ENCODE results near the gene ARF6.
"Not testable (repeated sequence)": the region's sequence is repeated elsewhere in the genome, so short reads cannot be mapped to it uniquely, and the experiment has no call there.

ARF6 gene

DNA sequence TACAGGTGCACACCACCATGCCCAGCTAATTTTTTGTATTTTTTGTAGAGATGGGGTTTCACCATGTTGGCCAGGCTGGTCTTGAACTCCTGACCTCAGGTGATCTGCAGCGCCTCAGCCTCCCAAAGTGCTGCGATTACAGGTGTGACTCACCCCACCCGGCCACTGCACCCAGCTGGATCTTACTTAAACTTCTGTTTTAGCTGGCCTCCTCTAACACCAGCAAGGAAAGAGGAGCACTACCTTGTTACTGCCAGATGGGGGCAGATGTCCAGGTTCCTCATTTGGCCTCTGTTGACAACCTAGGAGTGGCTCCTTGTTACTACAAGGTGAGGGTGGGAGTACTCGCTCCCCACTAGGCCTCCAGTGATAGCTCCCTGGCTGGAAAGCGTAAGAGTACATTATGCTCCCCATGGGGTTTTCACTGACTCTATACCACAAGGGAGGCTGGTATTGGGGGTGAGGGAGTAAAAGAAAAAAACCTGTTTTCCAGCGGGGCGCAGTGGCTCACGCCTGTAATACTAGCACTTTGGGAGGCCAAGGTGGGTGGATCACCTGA lies 13.2 kb upstream of the ARF6 start:
- peak; percentile 65 for DNase-seq

DNA sequence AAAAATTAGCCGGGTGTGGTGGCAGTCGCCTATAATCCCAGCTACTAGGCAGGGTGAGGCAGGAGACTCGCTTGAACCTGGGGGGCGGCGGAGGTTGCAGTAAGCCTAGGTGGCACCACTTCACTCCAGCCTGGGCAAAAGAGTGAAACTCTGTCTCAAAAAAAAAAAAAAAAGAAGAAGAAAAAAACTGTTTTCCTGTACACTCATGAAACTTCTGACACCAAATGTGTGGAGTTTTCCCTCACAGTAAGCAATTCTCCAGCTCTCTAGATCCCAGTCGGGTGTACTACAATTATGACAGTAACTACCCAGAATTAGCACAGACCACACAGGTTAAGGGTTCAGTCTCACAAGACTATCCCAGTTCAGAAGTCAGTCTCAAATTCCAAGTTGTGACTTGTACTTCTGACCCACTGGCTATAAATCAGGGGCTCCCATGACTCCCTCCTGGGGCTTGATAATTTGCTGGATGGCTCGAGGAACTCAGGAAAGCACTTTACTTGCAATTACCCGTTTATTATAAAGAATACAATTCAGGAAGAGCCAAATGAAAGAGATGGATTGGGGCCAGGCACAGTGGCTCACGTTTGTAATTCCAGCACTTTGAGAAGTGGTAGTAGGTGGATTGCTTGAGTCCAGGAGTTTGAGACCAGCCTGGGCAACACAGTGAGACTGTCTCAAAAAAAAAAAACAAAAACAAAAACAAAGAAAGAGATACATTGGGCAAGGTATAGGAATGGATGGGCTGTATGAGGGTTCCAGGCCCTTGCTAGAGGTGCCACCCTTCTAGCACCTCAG lies 12.4 kb upstream of the ARF6 start:
- DNase-seq = peak; percentile 27

DNA sequence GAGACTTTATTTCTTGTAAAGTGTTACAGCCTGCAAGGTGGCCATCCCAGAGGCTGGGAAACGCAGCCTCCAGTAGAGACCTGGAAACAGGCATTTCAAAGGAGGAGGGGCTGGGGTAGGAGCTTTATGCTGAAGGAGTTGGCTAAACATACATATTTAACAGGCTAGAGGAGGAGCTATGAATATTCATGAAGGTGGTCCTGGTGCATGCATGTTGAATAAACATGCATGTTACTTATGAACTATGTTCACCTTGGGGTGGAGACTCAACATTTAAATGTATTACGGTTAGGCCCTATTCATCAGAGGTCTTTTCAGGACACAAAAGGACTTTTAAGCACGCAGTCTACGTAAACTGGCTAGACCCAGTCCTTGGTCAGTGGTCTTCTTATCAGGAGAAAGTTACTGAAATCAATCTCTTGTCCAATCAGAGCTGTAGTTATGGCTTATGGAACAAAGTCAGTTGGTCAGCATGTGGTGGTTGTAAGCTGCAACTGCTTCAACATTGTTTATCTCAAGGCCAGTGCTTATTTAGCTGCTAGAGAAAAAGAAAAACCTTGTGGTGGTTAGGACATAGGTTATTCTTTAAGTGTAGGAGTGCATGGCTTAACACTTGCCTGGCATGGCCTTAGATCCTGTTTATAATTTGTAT lies 11.4 kb upstream of the ARF6 start:
- DNase-seq = no peak

DNA sequence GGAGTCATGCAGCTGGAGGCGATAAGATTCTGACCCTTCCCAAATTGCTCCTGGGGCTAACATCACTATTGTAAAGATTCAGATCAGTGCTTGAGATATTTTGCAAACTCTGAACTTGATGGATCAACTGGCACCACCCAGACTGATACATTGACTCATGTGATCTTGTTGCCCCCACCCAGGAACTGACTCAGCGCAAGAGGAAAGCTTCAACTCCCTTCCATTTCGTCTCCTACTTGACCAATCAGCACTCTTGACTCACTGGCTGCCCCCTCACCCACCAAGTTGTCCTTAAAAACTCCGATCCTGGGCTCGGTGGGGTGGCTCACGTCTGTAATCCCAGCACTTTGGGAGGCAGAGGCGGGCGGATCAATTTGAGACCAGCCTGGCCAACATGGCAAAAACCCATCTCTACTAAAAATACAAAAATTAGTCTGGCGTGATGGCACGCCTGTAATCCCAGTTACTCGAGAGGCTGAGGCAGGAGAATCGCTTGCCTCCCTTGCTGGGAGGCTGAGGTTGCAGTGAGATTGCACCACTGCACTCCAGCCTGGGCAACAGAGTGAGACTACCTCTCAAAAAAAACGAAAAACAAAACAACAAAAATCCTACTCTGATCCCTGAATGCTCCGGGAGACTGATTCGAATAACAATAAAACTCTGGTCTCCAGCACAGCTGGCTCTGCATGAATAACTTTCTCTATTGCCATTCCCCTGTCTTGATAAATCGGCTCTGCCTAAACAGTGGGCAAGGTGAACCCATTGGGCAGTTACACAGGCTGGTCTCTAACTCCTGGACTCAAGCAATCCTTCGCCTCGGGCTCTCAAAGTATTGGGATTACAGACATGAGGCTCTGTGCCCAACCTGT lies 9.8 kb upstream of the ARF6 start:
- DNase-seq = peak; percentile 36

DNA sequence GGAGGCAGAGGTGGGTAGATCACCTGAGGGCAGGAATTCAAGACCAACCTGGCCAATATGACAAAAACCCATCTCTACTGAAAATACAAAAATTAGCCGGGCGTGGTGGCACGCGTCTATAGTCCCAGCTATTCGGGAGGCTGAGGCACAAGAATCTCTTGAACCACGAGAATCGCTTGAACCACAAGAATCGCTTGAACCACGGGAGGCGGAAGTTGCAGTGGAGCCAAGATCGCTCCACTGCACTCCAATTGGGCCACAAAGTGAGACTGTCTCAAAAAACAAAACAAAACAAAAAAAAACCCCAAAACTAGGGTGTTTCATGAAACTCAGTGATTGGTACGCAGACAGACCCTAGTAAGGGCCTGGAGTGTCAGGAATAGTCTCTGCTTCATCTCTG lies 6.4 kb upstream of the ARF6 start:
- DNase-seq = no peak

DNA sequence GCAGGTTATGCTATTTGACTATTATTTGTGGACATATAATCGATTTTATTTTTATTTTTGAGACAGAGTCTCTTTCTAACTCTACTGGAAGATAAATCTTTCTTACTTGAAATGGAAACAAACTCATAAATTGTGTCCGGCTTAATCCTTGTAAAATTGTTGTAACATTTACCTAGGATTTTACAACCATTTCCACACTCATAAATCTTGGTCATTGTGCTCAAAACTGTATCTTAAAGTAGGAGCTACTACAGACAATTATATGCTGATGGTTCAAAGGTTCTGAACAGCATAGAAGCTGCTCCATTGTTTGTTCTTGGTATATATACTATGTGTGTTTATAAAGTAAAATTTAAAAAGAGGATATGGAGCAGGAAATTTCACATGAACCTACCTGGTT lies 4.6 kb upstream of the ARF6 start:
- no peak for DNase-seq

DNA sequence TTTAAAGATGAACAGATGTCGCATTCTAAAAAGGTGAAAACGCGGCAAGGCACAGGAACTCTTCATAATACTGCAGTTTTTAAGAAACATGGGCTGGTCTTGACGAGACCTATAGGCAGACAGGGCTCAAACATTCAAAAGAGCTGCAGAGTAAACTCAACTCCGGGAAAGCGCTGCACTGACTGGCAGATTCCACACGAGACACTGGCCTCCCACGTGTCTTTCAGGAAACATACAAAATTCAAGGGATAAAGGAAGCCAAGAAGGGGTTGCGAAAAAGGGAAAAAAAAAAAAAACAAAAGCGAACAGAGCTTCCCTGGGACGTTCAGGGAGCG lies 614 bp upstream of the ARF6 start:
- DNase-seq = peak; percentile 85

DNA sequence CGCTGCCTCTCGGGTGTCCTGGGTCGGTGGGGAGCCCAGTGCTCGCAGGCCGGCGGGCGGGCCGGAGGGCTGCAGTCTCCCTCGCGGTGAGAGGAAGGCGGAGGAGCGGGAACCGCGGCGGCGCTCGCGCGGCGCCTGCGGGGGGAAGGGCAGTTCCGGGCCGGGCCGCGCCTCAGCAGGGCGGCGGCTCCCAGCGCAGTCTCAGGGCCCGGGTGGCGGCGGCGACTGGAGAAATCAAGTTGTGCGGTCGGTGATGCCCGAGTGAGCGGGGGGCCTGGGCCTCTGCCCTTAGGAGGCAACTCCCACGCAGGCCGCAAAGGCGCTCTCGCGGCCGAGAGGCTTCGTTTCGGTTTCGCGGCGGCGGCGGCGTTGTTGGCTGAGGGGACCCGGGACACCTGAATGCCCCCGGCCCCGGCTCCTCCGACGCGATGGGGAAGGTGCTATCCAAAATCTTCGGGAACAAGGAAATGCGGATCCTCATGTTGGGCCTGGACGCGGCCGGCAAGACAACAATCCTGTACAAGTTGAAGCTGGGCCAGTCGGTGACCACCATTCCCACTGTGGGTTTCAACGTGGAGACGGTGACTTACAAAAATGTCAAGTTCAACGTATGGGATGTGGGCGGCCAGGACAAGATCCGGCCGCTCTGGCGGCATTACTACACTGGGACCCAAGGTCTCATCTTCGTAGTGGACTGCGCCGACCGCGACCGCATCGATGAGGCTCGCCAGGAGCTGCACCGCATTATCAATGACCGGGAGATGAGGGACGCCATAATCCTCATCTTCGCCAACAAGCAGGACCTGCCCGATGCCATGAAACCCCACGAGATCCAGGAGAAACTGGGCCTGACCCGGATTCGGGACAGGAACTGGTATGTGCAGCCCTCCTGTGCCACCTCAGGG lies 679 bp downstream of the ARF6 start:
- DNase-seq = peak; percentile 19

DNA sequence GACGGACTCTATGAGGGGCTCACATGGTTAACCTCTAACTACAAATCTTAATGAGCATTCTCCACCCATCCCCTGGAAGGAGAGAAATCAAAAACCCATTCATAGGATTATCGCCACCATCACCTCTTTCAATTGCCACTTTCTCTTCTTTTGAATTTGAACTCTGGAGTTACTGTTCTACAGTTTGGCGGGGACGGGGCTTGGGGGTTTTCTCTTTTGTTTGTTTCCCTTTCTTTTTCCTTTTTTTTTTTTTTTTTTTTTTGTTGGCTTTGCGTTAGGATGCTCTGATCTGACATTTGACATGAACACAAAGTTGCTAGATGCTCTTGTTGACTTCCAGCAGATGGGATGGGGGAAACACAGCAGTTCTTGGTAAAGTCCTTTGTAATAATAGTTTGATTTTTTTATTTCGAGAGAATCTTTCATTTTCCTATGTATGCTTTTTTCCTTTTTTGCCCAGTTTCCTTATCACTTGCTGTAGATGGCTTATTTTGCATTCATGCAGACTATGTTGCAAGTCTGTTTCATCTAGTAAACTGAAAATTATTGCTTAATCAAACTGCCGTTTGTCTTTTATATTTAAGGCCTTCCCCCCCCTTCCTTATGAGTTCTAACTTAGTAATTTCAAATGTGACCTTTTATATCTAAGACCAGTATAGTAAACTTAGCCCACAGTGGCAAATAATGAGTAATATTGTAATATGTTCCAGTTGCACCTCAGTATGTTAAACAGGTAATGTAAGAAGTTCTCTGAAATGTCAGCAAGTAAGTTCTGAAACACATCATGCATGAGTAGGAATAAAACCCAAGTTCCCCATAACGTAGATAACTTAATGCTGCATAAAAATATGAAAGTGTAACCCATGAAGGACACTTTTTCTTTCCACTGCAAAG lies 1.6 kb downstream of the ARF6 start:
- DNase-seq = not testable (repeated sequence)

DNA sequence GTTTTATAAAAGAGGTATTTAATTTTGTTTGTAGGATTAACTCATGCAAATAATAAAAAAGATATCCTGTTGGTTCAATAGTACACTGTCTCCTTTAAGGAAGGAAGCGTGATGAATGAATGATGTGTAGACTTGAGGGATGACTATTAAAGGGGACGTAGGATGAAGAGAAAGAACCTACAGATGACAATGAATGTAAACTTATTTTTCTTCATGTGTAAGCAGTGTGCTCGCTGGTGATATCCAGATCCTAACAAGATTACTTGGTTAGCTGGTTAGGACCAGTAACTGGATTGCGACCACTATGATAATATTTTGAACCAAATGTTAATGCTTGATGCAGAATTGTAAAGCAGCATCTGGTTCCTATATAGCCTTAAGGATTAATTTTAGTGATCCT lies 2.6 kb downstream of the ARF6 start:
- DNase-seq = no peak

DNA sequence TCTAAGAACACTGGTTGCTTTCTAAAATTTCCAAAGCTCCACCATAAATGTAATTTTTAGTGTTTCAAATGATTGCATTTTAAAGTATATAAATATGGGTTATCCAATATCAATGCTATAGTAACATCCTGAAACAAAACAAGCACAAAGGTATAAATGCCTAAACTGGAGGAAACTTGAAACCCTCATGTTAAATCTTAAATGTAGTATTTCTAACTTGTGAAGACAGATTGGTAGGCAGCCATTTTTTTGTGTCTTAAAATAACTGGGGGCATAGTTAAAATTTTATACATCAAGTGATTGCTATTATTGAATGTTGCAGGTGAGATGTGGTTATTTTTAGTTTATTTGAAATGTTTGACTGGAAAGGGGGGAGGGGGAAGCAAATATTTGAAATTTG lies 3.4 kb downstream of the ARF6 start:
- not testable (repeated sequence) for DNase-seq

DNA sequence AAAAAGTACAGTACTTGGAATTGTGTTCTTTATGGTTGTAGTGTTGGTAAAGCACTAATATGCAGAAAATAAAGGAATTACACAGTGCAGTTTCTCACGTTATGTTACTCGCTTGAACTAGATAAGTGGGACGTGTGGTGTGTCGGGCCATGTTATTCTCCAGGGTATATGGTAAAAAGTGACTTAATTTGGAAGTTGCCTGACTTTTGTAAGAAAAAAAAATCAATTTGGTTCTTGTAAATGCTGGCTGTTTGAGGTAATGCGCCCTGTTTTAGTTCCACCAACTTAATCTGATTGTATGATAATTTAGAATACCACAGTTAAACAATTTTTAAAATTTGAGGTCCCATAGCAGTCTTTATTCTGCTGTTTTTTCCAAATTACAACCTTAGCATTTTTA lies 4.1 kb downstream of the ARF6 start:
- DNase-seq = no peak

DNA sequence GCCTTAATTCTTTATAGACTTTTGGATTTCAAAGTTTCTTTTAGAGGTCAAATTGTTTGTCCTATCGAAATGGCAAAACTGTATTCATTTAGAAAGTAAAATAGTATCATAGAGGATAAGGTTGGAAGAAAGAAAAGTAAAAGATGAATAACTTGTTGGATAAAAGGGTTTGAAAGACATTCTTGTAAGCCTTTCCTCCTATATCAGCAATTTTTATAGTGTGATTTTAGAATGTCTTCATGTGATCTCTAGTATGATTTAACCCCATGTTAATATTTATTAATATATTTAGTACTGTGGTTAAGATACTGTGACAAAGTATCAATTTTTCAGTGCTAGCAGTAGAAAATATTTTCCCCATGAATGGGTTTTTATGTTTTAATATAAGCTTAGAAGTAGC lies 4.5 kb downstream of the ARF6 start:
- no peak for DNase-seq

DNA sequence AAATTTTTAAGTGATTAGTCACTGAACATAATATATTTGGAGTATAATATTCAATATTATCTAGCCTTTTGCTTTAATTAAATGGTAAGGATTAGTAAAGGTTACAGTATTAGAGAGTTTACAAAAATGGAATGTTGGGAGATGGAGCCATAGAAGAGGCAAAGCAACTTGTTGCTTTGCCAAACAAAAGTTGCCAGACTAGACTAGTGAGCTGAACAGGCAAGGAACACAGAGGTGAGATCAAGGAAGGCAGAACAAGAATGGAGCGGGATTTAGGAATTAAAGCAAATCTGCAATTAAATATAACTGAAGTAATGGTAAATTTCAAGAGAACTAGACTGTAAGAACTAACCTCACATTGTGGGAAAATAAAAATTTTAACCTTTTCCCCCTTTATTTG lies 5.1 kb downstream of the ARF6 start:
- DNase-seq = no peak

DNA sequence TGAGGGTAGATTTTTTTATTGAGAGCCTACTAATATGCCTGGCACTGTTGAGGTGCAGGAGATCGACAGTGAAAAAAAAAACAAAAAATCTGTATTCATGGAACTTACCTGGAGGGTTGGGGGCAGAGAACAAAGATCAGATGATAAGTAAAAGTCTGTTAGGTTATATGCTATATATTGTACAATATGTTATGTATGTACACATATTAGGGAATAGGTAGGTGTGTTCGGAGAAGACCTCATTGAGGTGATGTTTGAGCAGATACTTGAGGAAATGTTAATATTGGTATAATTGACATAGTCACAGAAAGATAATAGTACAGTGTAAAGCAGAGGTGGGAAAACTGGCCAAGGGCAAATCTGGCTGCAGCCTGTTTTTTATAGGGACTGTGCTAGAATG lies 5.6 kb downstream of the ARF6 start:
- DNase-seq = no peak

DNA sequence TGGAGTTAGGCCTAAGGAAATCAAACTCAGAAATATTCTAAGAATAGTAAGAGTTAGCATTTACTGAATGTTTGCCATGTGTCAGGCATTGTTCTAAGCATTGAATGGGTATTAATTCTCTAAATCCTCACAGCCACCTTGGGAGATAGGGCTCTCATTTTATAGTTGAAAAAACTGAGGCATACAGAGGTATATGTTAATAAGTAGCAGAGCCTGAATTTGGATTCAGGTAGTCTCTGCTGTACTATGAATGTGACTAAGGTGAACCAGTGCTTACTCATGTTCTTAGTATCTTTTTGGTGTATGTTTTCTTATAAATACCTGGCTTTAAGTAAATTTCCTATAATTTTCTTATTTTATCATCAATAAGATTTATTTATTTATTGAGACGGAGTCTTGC lies 8.1 kb downstream of the ARF6 start:
- DNase-seq = no peak

DNA sequence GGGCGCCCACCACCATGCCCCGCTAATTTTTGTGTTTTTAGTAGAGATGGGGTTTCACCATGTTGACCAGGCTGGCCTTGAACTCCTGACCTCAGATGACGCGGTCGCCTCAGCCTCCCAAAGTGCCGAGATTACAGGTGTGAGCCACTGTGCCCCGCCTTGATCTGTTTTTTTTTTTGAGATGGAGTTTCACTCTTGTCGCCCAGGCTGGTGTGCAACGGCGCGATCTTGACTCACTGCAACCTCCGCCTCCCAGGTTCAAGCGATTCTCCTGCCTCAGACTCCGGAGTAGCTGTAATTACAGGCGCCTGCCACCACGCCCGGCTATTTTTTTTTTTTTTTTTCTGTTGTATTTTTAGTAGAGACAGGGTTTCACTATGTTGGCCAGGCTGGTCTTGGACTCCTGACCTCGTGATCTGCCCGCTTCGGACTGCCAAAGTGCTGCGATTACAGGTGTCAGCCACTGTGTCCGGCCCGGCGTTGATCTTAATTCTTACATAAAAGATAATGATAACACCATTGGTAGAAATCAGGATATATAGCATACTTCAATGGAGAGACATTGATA lies 9.9 kb downstream of the ARF6 start:
- not testable (repeated sequence) for DNase-seq

DNA sequence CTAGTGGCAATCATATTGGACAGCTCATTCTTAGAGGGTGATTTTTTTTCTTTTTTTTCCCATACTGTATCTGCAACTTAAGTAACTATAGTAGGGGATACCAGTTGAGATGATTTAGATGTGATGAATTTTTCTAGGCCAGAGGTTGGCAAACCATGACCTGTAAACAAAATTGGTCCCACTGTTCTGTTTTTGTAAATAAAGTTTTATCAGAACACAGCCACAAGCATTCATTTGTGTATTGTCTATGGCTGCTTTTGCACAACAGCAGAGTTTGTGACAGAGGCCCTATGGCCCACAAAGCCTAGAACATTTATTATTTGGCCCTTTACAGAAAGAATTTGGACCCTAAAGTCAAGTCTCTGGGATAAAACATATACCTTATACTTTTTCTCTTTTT lies 11.4 kb downstream of the ARF6 start:
- DNase-seq = no peak

DNA sequence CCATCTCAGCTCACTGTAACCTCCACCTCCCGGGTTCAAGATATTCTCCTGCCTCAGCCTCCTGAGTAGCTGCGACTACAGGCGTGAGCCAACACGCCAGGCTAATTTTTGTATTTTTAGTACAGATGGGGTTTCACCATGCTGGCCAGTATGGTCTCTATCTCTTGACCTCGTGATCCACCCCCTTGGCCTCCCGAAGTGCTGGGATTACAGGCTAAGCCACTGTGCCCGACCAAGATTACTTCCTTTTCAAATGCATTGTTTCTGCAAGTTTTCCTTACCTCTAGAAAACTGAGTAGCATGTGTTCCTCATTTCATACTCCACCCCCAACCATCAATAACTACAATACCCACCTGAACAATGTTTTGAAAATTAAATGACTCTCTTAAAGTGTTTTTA lies 13.1 kb downstream of the ARF6 start:
- DNase-seq = no peak

DNA sequence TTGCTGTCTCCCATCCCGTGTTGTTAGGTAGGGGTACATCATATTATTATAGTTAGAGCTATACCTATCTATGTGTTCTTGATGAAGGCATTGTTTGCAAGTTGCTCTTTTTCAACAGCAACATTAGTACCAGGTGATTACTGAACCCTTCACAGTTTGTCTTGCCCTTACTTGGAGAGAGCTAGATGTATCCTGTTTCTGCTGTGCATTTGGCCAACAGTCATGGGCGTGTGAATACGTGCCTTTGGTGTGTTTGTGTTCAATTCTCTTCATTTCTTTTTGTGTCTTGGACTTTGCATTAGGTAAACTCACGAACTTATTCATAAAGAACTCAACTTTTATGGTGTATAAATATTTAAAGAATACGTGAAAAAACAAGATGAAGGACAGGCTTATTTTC lies 14.3 kb downstream of the ARF6 start:
- DNase-seq = no peak

DNA sequence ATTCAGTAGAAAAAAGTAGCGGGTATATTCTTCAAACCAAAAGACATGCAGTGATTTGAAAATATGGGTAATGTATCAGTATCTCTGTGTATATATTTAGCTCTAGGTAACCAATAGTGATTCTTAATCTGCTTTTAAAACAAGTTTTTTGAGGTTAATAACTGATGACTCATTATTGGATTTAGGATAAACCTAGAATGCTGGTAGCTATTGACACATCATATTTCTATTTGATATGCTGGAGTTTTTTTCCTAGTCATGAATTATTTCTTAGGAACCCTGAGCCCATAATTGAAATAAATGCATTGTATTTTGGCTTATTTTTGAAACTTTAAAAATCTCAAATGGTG lies 15.5 kb downstream of the ARF6 start:
- peak; percentile 47 for DNase-seq
